Naive thymus-derived CD8-positive, alpha-beta T cell (primary cell): ENCODE measurements around the gene CAPS. TPM values are rescaled to one million over a fixed set of nuclear protein-coding genes. Genes with fewer than 3 reads are reported as not detected.
A peak's percentile ranks its signal among the peaks of the same experiment; 100 is the strongest.

Experiments used
- ATAC-seq, 2 donors: fragments of 150-1000 bp; cut with Tn5 transposase in 1 of 2; sonication (Bioruptor Pico), chemical (Tn5 transposase) in 1 of 2; 1 replicate in 1 of 2; 2 replicates in 1 of 2; pipeline ENCODE4 v1.10.0; 2021; ENCODE audit warnings: mild to moderate bottlenecking in 2 of 2, moderate library complexity in 2 of 2
- POLR2A ChIA-PET: fragments of 350-600 bp; sonication (Branson Sonifier 250); formaldehyde crosslinking; loops from one replicate; lab custom pipeline; 2021; ENCODE audit warnings: antibody characterized with exemption; lab: Charles Lee
- DNase-seq, 10 donors: peaks; one replicate each; pipeline versions ENCODE4 v3.0.0 to v3.0.0-alpha.2; 2020 to 2022
- H3K27ac Mint-ChIP-seq, 10 donors: one replicate each; pipeline ENCODE4 v1.8.0; 2020 to 2022; ENCODE audit warnings: mild to moderate bottlenecking in 10 of 10, mixed read lengths in 10 of 10, moderate library complexity in 4 of 10, inconsistent platforms in 1 of 10
- H3K27me3 Mint-ChIP-seq, 5 donors: one replicate each; pipeline ENCODE4 v1.8.0; 2021 to 2022; ENCODE audit warnings: mixed read lengths in 5 of 5
- H3K36me3 Mint-ChIP-seq, 3 donors: one replicate each; pipeline ENCODE4 v1.8.0; 2020 to 2022; ENCODE audit warnings: mixed read lengths in 3 of 3, mild to moderate bottlenecking in 2 of 3, inconsistent platforms in 1 of 3
- H3K4me1 Mint-ChIP-seq, 4 donors: one replicate each; pipeline ENCODE4 v1.8.0; 2021 to 2022; ENCODE audit warnings: mixed read lengths in 4 of 4
- H3K4me3 Mint-ChIP-seq, 10 donors: one replicate each; pipeline ENCODE4 v1.8.0; 2020 to 2022; ENCODE audit warnings: mild to moderate bottlenecking in 10 of 10, mixed read lengths in 10 of 10, moderate library complexity in 6 of 10, inconsistent platforms in 1 of 10
- H3K9me3 Mint-ChIP-seq, 9 donors: one replicate each; pipeline ENCODE4 v1.8.0; 2020 to 2022; ENCODE audit warnings: mixed read lengths in 9 of 9, mild to moderate bottlenecking in 3 of 9, inconsistent platforms in 1 of 9, moderate library complexity in 1 of 9
- polyA plus RNA-seq, 3 donors: library from polyadenylated mRNA; unstranded; fragments of 300-500 nt; fragmentation: Illumina TruSeq; gene quantifications; one replicate each; pipeline ENCODE4 v1.2.3, GENCODE V29; 2021
- total RNA-seq, 8 experiments: library from RNA in 2 of 8; stranded (reverse) in 2 of 8; gene quantifications; one replicate each; pipeline ENCODE4 v1.2.3 and lab custom pipeline; 2021 to 2026

CAPS gene
- total and polyA plus RNA-seq, 5 experiments from 2014 or later: 1.3 to 58.3 (median 2.8) TPM

DNA sequence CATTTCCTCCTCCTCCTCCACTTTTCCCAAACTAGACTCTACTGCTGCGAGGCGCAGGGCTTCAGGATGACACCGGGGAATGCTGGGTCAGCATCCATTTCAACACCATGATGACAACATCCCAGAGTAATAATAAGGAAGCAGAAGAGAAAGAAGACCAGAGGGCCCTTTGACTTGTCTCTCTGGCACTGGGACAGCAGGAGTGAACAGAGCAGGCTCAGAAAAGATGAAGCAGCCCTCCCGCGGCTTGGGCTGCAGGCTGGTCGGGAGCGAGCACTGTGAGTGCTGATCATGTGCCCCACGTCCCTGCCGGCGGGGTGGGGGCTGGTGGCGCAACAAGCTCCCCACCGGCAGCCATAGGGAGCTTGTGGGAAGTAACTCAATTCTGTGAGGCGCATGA, 33.4 kb downstream of the CAPS start:
- Mint-ChIP-seq H3K4me3 (peak overlapping the region in 7 of 10 donors; percentile 38 to 82 (median 67)), H3K36me3 (peaks cover 0 to 16% (median 0%) of the 10 kb centered on the region in 3 donors), H3K27me3 (no peaks in the 10 kb centered on the region), H3K27ac (peak overlapping the region; percentile 15 to 100 (median 90)), H3K4me1 (peaks cover 53 to 91% (median 84%) of the 10 kb centered on the region in 4 donors), H3K9me3 (no peaks in the 10 kb centered on the region)
- POLR2A ChIA-PET: interaction anchor here (0.6 to 7.8 kb wide), 5 partner anchors 10 to 81 kb away, joined by 3 to 81 read pairs (median 5); no protein-coding TSS in a partner anchor
- DNase-seq: no peak
- no peak for ATAC-seq

- Mint-ChIP-seq H3K4me1 (peaks cover 67 to 96% (median 92%) of the 10 kb centered on the region in 4 donors), H3K4me3 (peak overlapping the region; percentile 53 to 86 (median 79)), H3K9me3 (no peaks in the 10 kb centered on the region), H3K27ac (peak overlapping the region; percentile 90 to 100 (median 94)), H3K27me3 (no peaks in the 10 kb centered on the region), H3K36me3 (peaks cover 0 to 13% (median 0%) of the 10 kb centered on the region in 3 donors)
- POLR2A ChIA-PET: interaction anchor here (0.6 to 7.8 kb wide), 10 partner anchors 9 to 1091 kb away, joined by 3 to 81 read pairs (median 4); partner anchors contain the start of gene RANBP3
- DNase-seq (peak in 1 of 10 donors; percentile 23), ATAC-seq (peak; percentile 10 to 19)
Measured at GRCh38 chr19:5948752-5949564, 34.9 kb downstream of the CAPS start.

DNA sequence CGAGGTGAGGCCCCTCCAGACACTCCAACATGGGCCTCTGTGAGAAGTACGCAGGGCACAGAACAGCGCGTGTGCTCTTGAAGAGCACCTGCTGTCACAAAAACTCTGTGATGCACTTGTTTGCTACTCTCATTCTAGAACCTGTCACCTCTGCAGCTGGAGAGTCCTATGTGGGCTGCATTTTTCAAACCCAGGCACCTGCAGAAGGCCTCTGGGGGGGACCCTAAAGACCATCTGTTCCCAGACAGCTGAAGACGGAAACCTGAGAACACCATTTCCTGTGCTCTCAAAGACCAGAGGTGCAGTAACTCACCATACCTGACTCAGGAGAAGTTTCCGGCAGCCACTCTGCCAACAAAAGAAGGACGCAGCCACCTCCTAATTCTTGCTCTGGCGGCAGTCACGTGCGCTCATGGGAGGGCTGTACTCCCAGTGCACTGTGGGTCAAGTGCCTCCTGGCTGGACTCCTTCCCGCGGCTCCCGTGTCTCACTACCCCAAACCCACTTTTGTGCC, 35.8 kb downstream of the CAPS start:
- H3K9me3 Mint-ChIP-seq: no peaks in the 10 kb centered on the region
- peaks cover 0 to 15% (median 0%) of the 10 kb centered on the region in 3 donors for H3K36me3 Mint-ChIP-seq
- ATAC-seq (peak; percentile 75 to 78), DNase-seq (peak in 7 of 10 donors; percentile 16 to 62 (median 37))
- peak overlapping the region; percentile 90 to 100 (median 94) for H3K27ac Mint-ChIP-seq
- H3K27me3 Mint-ChIP-seq: no peaks in the 10 kb centered on the region
- H3K4me1 Mint-ChIP-seq: peaks cover 70 to 99% (median 95%) of the 10 kb centered on the region in 4 donors
- peak overlapping the region; percentile 66 to 86 (median 79) for H3K4me3 Mint-ChIP-seq
- POLR2A ChIA-PET: interaction anchor here (0.7 to 7.8 kb wide), 7 partner anchors 10 to 417 kb away, joined by 3 to 81 read pairs (median 11); partner anchors contain the start of genes NDUFA11, RANBP3 and VMAC

DNA sequence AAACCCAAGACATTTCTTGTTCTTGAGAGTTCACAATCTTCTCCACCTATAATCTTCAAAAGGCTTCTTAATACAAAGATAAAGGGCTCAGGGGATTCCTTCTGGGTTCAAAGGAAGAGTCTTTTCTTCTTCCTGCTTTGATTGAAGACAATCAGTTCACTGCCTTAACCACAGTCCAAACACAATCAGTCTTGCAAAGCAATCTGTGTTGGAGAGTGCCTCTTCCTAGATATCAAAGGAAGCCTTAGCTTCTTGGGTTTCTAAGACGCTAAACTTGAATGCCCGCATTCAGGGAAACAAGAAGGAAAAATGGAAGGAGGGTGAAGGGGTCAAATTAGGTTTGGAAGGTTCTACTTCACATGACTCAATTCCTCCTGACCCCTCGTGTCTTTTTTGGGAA, 36.7 kb downstream of the CAPS start:
- Mint-ChIP-seq H3K27me3 (no peaks in the 10 kb centered on the region), H3K4me3 (peak overlapping the region; percentile 47 to 86 (median 78)), H3K9me3 (no peaks in the 10 kb centered on the region), H3K36me3 (peaks cover 0 to 8% (median 0%) of the 10 kb centered on the region in 3 donors), H3K27ac (peak overlapping the region; percentile 16 to 100 (median 94)), H3K4me1 (peaks cover 63 to 96% (median 92%) of the 10 kb centered on the region in 4 donors)
- ATAC-seq (peak; percentile 29 to 35), DNase-seq (no peak)
- POLR2A ChIA-PET: interaction anchor here (1.4 to 7.8 kb wide), 5 partner anchors 11 to 46 kb away, joined by 5 to 81 read pairs (median 12); partner anchors contain the start of genes NDUFA11, RANBP3 and VMAC

DNA sequence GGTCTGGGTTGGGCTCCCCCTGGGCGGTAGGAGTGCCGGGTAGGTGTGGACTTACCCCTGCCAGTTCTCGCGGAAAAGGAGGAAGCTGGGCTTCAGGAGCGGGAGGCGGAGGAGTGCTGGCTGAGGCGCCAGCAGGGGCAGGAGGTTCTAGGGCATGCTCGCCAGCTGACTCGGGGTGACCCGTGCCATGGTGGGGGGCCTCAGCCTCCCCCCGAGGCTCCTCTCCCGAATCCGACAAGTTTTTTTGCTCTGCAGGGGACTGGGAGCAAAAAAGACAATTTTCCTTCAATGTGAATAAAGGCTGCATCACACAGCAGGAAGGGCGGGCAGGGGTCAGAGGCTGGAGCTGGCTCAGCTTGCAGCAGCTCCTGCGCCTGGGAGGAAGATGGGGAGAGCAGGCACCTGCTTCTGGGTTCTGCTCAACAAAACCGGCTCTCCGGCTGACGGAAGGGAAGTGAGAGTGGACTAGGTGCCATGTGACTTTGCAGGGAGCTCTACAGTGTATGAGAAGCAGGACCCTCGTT, 37.3 kb downstream of the CAPS start:
- H3K4me1 Mint-ChIP-seq: peaks cover 60 to 96% (median 91%) of the 10 kb centered on the region in 4 donors
- POLR2A ChIA-PET: interaction anchor here (1.4 to 7.8 kb wide), 5 partner anchors 10 to 47 kb away, joined by 3 to 81 read pairs (median 12); partner anchors contain the start of genes NDUFA11, RANBP3 and VMAC
- DNase-seq (no peak), ATAC-seq (no peak)
- peak overlapping the region; percentile 74 to 100 (median 92) for H3K27ac Mint-ChIP-seq
- no peaks in the 10 kb centered on the region for H3K27me3 Mint-ChIP-seq
- no peaks in the 10 kb centered on the region for H3K9me3 Mint-ChIP-seq
- H3K36me3 Mint-ChIP-seq: peaks cover 0 to 2% (median 0%) of the 10 kb centered on the region in 3 donors
- H3K4me3 Mint-ChIP-seq: peak overlapping the region in 8 of 10 donors; percentile 29 to 83 (median 73)

- H3K4me3 Mint-ChIP-seq: peak overlapping the region in 9 of 10 donors; percentile 53 to 82 (median 62)
- H3K27me3 Mint-ChIP-seq: no peaks in the 10 kb centered on the region
- DNase-seq (no peak), ATAC-seq (no peak)
- H3K27ac Mint-ChIP-seq: peak overlapping the region; percentile 84 to 100 (median 92)
- no peaks in the 10 kb centered on the region for H3K9me3 Mint-ChIP-seq
- POLR2A ChIA-PET: interaction anchor here (0.9 to 7.8 kb wide), 10 partner anchors 9 to 49 kb away, joined by 3 to 81 read pairs (median 6); partner anchors contain the start of genes NDUFA11, RANBP3 and VMAC
- peaks cover 61 to 97% (median 93%) of the 10 kb centered on the region in 4 donors for H3K4me1 Mint-ChIP-seq
- peaks cover 0 to 6% (median 0%) of the 10 kb centered on the region in 3 donors for H3K36me3 Mint-ChIP-seq
Measured at GRCh38 chr19:5952193-5953029, 38.4 kb downstream of the CAPS start.

GRCh38 chr19:5953030-5953589, 39.1 kb downstream of the CAPS start:
- H3K9me3 Mint-ChIP-seq: no peaks in the 10 kb centered on the region
- DNase-seq (no peak), ATAC-seq (no peak)

GRCh38 chr19:5953680-5954213, 39.7 kb downstream of the CAPS start:
- H3K27ac Mint-ChIP-seq: peak overlapping the region; percentile 84 to 100 (median 90)
- DNase-seq (peak in 1 of 10 donors; percentile 37), ATAC-seq (peak; percentile 13 to 38)
- H3K9me3 Mint-ChIP-seq: no peaks in the 10 kb centered on the region
- H3K4me1 Mint-ChIP-seq: peaks cover 55 to 97% (median 91%) of the 10 kb centered on the region in 4 donors
- H3K4me3 Mint-ChIP-seq: peak overlapping the region; percentile 43 to 82 (median 64)
- POLR2A ChIA-PET: interaction anchor here (0.7 to 7.8 kb wide), 6 partner anchors 8 to 50 kb away, joined by 3 to 81 read pairs (median 3); partner anchors contain the start of genes NDUFA11 and VMAC
- H3K36me3 Mint-ChIP-seq: peaks cover 0 to 8% (median 0%) of the 10 kb centered on the region in 3 donors
- H3K27me3 Mint-ChIP-seq: no peaks in the 10 kb centered on the region

More at GRCh38 chr19:5953030-5953589, 39.1 kb downstream of the CAPS start:
- H3K4me3 Mint-ChIP-seq: peak overlapping the region in 9 of 10 donors; percentile 53 to 82 (median 67)
- peaks cover 0 to 8% (median 0%) of the 10 kb centered on the region in 3 donors for H3K36me3 Mint-ChIP-seq
- no peaks in the 10 kb centered on the region for H3K27me3 Mint-ChIP-seq
- H3K4me1 Mint-ChIP-seq: peaks cover 59 to 97% (median 93%) of the 10 kb centered on the region in 4 donors
- H3K27ac Mint-ChIP-seq: peak overlapping the region; percentile 84 to 100 (median 90)
- POLR2A ChIA-PET: interaction anchor here (1.0 to 7.8 kb wide), 6 partner anchors 8 to 50 kb away, joined by 3 to 81 read pairs (median 3); partner anchors contain the start of gene NDUFA11

DNA sequence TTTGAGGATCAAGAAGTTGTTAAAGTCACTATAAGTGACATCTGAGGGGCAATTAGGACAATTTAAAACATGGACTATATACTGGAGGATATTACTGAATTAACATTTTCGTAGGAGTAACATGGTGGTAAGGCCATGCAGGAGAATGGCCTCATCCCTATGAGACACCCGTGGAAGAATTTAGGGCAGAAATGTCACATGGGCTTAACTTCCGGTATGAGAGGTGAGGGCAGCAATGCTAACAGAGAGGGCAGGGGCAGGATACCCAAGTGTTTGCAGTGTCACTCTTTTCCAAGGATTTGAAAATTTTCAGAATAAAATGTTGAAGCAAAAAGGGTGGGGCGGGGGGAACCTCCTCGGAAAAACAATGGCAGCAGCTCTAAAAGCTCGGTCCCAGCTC, 40.2 kb downstream of the CAPS start:
- peak overlapping the region; percentile 36 to 82 (median 64) for H3K4me3 Mint-ChIP-seq

DNA sequence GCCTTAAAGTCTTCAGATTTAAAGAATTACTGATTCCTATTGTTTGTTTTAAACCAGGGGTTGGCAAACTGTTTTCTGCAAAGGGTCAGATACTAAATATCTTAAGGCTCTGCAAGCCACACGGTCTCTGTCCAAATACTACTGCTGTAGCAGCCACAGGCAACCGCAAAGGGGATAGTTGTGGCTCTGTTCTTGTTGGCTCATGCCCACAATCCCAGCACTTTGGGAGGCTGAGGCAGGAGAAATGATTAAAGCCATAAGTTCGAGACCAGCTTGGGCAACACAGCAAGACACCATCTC, 41.5 kb downstream of the CAPS start:
- peak overlapping the region in 6 of 10 donors; percentile 31 to 100 (median 61) for H3K27ac Mint-ChIP-seq
- peaks cover 0 to 8% (median 0%) of the 10 kb centered on the region in 3 donors for H3K36me3 Mint-ChIP-seq
- H3K9me3 Mint-ChIP-seq: no peaks in the 10 kb centered on the region
- H3K27me3 Mint-ChIP-seq: no peaks in the 10 kb centered on the region
- H3K4me3 Mint-ChIP-seq: no peak overlapping the region
- DNase-seq (no peak), ATAC-seq (no peak)
- H3K4me1 Mint-ChIP-seq: peaks cover 50 to 97% (median 91%) of the 10 kb centered on the region in 4 donors
- POLR2A ChIA-PET: interaction anchor here (3.6 kb wide), 1 partner anchor 12 kb away, joined by 8 read pairs; no protein-coding TSS in a partner anchor

More for the DNA sequence above, 40.2 kb downstream of the CAPS start:
- DNase-seq (no peak), ATAC-seq (no peak)
- peaks cover 0 to 8% (median 0%) of the 10 kb centered on the region in 3 donors for H3K36me3 Mint-ChIP-seq
- no peaks in the 10 kb centered on the region for H3K9me3 Mint-ChIP-seq
- H3K4me1 Mint-ChIP-seq: peaks cover 55 to 97% (median 91%) of the 10 kb centered on the region in 4 donors
- H3K27me3 Mint-ChIP-seq: no peaks in the 10 kb centered on the region
- H3K27ac Mint-ChIP-seq: peak overlapping the region; percentile 0 to 100 (median 90)
- POLR2A ChIA-PET: interaction anchor here (0.7 to 7.8 kb wide), 4 partner anchors 7 to 50 kb away, joined by 3 to 81 read pairs (median 6); partner anchors contain the start of gene VMAC
